ENCODE data around the gene SSTR4.

The SSTR4 gene

DNA sequence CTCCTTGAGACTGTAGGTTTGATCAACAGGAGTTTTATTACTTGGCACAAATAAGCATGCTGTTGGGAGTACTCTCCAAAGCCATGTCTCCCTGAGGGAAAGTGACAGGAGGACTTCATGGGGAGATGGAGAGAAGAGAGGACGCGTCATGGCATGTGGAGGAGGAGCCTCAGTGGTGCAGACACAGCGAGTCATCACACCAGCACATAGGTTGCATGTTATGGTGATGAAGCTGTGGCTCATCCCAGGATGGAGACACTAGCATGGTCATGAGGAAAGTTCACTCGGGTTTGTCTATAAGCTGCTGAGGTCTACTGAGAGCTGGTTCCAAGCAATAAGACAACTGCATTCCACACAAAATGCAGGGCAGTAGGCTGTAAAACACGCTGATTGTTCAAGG is 13.2 kb upstream of the SSTR4 start:
- H3K79me2 ChIP-seq (ENCODE audit: insufficient read depth, low read length), result no peaks in the 10 kb centered on the region
- H3K9me2 ChIP-seq (replicated peaks; ENCODE audit: insufficient read depth, low read length), result no peaks in the 10 kb centered on the region
- no peaks in the 10 kb centered on the region for H3K27me3 ChIP-seq (ENCODE audit: low read length)
- no peak overlapping the region for H3K9ac ChIP-seq (ENCODE audit: low read length)
- H3K36me3 ChIP-seq (ENCODE audit: low read length), result no peaks in the 10 kb centered on the region
- H3K27ac ChIP-seq (ENCODE audit: low read depth, low read length), result no peak overlapping the region
- no peaks in the 10 kb centered on the region for H3F3A ChIP-seq (ENCODE audit: insufficient read depth)
- TF ChIP-seq, protein P1, sequence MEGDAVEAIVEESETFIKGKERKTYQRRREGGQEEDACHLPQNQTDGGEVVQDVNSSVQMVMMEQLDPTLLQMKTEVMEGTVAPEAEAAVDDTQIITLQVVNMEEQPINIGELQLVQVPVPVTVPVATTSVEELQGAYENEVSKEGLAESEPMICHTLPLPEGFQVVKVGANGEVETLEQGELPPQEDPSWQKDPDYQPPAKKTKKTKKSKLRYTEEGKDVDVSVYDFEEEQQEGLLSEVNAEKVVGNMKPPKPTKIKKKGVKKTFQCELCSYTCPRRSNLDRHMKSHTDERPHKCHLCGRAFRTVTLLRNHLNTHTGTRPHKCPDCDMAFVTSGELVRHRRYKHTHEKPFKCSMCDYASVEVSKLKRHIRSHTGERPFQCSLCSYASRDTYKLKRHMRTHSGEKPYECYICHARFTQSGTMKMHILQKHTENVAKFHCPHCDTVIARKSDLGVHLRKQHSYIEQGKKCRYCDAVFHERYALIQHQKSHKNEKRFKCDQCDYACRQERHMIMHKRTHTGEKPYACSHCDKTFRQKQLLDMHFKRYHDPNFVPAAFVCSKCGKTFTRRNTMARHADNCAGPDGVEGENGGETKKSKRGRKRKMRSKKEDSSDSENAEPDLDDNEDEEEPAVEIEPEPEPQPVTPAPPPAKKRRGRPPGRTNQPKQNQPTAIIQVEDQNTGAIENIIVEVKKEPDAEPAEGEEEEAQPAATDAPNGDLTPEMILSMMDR (IDR thresholded peaks at IDR 0.05; ENCODE audit: insufficient read depth, low read length, poor library complexity, severe bottlenecking), result no peak
- TF ChIP-seq EZH2phosphoT487 (conservative IDR thresholded peaks at IDR 0.05; ENCODE audit: low read length), result no peak
- H3K9me3 ChIP-seq (ENCODE audit: insufficient read depth, low read length), result no peaks in the 10 kb centered on the region
- no peak overlapping the region for H3K4me3 ChIP-seq (ENCODE audit: insufficient read depth, low read length, poor library complexity, severe bottlenecking)
- H3K4me2 ChIP-seq (ENCODE audit: low read depth, low read length, poor library complexity, severe bottlenecking), result no peak overlapping the region
- H4K20me1 ChIP-seq (ENCODE audit: low read depth, low read length), result no peaks in the 10 kb centered on the region
- no peak overlapping the region for H2AFZ ChIP-seq (ENCODE audit: low read depth, low read length, severe bottlenecking)

DNA sequence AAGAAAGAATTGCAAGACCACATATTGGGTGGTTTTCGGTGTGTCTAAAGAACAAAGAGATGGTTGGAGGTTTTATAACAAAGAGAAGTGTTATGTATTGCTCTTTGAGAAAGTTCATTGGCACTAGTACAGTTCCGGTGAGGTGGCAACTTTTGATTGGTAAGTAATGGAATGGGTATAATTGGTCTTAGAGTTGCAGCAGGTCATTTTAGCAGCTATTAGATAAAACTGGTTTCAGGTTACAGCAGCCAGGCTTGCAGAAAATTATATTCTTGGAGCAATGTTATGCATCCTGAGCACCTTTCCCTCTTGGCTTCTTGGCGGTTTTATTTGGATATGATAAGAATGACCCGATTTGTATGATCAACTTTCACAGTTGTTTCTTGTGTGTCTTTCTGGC is 12.3 kb upstream of the SSTR4 start:
- Histone ChIP-seq H3K27me3 (ENCODE audit: low read length) (no peaks in the 10 kb centered on the region), H4K20me1 (ENCODE audit: low read depth, low read length) (no peaks in the 10 kb centered on the region), H3K4me2 (ENCODE audit: low read depth, low read length, poor library complexity, severe bottlenecking) (no peak overlapping the region), H3K79me2 (ENCODE audit: insufficient read depth, low read length) (no peaks in the 10 kb centered on the region), H3F3A (ENCODE audit: insufficient read depth) (no peaks in the 10 kb centered on the region), H3K9ac (ENCODE audit: low read length) (no peak overlapping the region), H3K36me3 (ENCODE audit: low read length) (no peaks in the 10 kb centered on the region), H3K4me3 (ENCODE audit: insufficient read depth, low read length, poor library complexity, severe bottlenecking) (no peak overlapping the region), H3K9me3 (ENCODE audit: insufficient read depth, low read length) (no peaks in the 10 kb centered on the region), H3K9me2 (replicated peaks; ENCODE audit: insufficient read depth, low read length) (no peaks in the 10 kb centered on the region), H2AFZ (ENCODE audit: low read depth, low read length, severe bottlenecking) (no peak overlapping the region), H3K27ac (ENCODE audit: low read depth, low read length) (no peak overlapping the region)
- TF ChIP-seq, protein P1 (IDR thresholded peaks at IDR 0.05; ENCODE audit: insufficient read depth, low read length, poor library complexity, severe bottlenecking), result no peak
- TF ChIP-seq EZH2phosphoT487 (conservative IDR thresholded peaks at IDR 0.05; ENCODE audit: low read length), result no peak

DNA sequence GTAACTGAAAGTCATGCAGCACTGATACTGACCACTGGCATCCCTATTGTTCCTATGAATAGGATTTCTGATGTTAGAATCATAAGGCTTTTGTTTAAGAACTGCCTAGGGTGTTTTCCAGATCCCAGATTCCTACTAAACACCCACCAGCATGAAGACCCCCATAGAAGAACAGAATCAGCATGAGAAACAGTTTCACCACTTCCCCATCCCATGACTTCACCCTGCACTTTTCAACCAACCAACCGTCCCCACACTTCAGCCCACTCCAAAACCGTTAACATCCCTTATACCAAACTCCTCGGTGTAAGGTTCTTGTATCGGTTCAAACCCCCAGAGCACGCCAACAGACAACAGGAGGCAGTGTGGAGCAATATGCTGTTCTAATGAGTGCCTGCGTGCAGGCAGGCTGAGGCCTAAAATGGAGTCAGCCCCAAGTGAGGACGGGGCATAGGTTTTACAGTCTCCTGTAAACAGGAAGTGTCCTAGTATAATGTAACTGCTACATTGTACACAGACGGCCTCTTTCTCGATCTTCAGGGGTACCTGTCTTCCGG is 11.4 kb upstream of the SSTR4 start:
- Histone ChIP-seq H3K4me2 (ENCODE audit: low read depth, low read length, poor library complexity, severe bottlenecking) (no peak overlapping the region), H2AFZ (ENCODE audit: low read depth, low read length, severe bottlenecking) (no peak overlapping the region), H3K9me3 (ENCODE audit: insufficient read depth, low read length) (no peaks in the 10 kb centered on the region)

More for the DNA sequence above, 11.4 kb upstream of the SSTR4 start:
- Histone ChIP-seq H3K27me3 (ENCODE audit: low read length) (no peaks in the 10 kb centered on the region), H3F3A (ENCODE audit: insufficient read depth) (no peaks in the 10 kb centered on the region), H3K27ac (ENCODE audit: low read depth, low read length) (no peak overlapping the region), H3K9me2 (replicated peaks; ENCODE audit: insufficient read depth, low read length) (no peaks in the 10 kb centered on the region), H3K36me3 (ENCODE audit: low read length) (no peaks in the 10 kb centered on the region), H3K4me3 (ENCODE audit: insufficient read depth, low read length, poor library complexity, severe bottlenecking) (no peak overlapping the region), H3K79me2 (ENCODE audit: insufficient read depth, low read length) (no peaks in the 10 kb centered on the region), H3K9ac (ENCODE audit: low read length) (no peak overlapping the region), H4K20me1 (ENCODE audit: low read depth, low read length) (no peaks in the 10 kb centered on the region)
- TF ChIP-seq, protein P1 (IDR thresholded peaks at IDR 0.05; ENCODE audit: insufficient read depth, low read length, poor library complexity, severe bottlenecking), result no peak
- TF ChIP-seq EZH2phosphoT487 (conservative IDR thresholded peaks at IDR 0.05; ENCODE audit: low read length), result no peak

Data from SU-DHL-6 (cell line).